GM12892 (cell line): ENCODE measurements around the gene SFI1.
"Not testable (repeated sequence)": the region's sequence is repeated elsewhere in the genome, so short reads cannot be mapped to it uniquely, and the experiment has no call there.

Source experiments
- DNase-seq: peaks from one replicate; pipeline ENCODE4 v3.0.0; 2011; ENCODE audit not compliant: insufficient read length
- FAIRE-seq: peaks from 2 replicates; lab custom pipeline; 2011; peaks lifted over from hg19 to GRCh38; lab: Jason Lieb, UNC
- POLR2A ChIP-seq: IDR thresholded peaks from 2 replicates; pipeline ENCODE4 v1.6.1; 2011; ENCODE audit warnings: low read depth, low read length, control low read depth
- POLR2AphosphoS5 ChIP-seq: IDR thresholded peaks from 2 replicates; pipeline ENCODE4 v1.6.1; 2011; ENCODE audit warnings: low read depth, low read length, control low read depth
- TAF1 ChIP-seq: IDR thresholded peaks from 2 replicates; pipeline ENCODE4 v1.6.1; 2011; ENCODE audit warnings: low read depth, mild to moderate bottlenecking, control low read depth, low read length, borderline replicate concordance

Gene SFI1

DNA sequence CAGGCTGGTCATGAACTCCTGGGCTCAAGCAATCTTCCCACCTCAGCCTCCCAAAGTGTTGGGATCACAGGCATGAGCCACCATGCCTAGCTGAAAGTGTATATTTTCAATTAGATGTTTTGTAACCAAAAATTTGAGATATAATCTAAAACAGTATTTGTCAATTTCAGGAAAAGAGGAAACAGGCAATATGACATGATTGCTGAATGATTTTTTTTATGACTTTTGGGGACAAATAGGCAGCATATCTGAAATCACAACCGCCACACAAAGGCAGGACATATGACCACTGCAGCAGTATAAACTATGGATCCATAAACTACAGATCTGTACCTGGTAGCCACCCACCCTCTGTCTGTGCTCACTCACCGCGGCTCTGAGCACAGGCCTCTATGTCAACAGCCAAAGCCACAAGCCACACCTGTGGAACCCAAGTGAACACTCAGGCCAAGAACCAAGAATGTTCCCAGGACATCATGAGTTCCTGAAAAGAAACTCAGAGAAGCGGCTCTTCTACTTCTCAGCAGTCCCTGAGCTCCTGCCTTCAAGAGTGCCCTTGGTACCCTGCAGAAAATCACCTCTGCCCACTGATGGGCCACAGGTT, 143.2 kb downstream of the SFI1 start:
- FAIRE-seq (peak; percentile 79), DNase-seq (no peak)
- TF ChIP-seq POLR2A, result no peak
- TF ChIP-seq POLR2AphosphoS5, result no peak
- no peak for TF ChIP-seq TAF1

DNA sequence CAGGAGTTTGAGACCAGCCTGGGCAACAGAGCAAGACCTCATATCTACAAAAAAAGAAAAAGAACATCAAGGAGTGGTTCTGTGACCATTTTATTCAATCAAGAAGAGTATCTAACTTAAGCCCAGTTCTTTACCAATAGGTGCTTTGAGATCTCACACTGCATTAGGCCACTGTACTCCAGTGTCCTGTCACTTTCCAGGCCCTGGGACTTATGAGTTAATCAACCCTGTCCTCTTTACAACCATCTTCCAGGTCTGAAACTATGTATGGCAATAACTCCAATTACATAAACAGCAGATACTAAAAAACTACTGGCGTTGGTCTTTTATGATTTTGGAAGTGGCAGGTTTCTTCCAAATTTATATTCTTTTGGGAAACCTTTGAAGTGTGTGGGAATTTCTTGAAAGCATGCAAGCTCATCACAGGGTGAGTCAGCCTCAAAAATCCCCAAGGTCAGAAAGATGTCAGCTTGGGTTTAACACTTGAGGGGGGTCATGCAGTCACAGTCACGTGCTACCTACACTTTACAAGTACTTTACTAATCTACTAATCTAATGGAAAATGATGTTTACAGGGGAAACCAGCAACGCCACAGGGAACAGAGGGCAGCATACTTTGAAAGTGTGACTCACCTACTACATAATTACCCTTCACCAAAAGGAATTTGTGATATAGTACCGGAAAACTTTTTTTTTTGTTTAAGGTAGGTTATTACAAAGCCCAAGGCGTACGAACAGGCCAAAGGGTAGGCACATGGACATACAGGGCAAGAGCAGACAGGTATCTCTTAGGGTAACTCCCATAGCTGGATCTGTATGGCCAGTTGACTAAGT, 150.1 kb downstream of the SFI1 start:
- no peak for TF ChIP-seq TAF1
- no peak for TF ChIP-seq POLR2A
- TF ChIP-seq POLR2AphosphoS5, result no peak
- FAIRE-seq (peak; percentile 69), DNase-seq (no peak)

DNA sequence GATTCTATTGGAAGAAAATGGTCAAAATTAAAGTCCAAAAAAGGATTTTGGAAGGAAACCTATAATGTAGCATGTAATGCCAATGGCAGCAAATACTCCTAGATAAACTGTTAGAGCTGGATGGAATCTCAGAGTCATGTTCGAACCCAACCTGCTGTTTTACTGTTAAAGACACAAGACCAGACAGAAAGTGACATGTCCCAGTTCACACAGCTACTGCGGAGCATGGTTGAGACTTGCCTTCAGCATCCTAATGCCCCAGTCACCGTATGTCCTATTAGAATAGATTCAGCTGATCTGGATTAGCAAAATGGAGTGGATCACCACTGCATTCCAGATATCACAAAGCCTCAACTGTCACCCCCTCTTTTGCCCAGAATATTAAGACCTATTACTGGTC, 150.7 kb downstream of the SFI1 start:
- DNase-seq, result no peak
- FAIRE-seq, result no peak
- no peak for TF ChIP-seq POLR2A

- FAIRE-seq, result no peak
- no peak for DNase-seq
- no peak for TF ChIP-seq POLR2AphosphoS5
- no peak for TF ChIP-seq POLR2A
- no peak for TF ChIP-seq TAF1
Measured at GRCh38 chr22:31647523-31648320, 151.4 kb downstream of the SFI1 start.

DNA sequence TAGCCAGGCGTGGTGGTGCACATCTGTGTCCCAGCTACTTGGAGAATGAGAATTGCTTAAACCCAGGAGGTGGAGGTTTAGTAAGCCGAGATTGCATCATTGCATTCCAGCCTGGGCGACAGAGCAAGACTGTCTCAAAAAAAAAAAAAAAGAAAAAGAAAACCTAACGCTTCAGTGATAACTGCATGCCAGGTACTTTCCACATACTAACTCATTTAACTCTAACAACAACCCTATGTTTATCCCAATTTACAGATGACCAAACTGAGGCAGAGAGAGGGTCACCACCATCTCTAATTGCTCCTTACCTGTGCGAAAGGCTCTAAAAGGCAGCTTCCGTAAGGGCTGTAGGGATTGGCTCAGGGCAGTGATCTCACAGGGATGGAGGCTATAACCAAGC, 154.1 kb downstream of the SFI1 start:
- DNase-seq, result no peak
- FAIRE-seq, result no peak
- TF ChIP-seq POLR2AphosphoS5, result no peak
- no peak for TF ChIP-seq POLR2A
- TF ChIP-seq TAF1, result no peak

DNA sequence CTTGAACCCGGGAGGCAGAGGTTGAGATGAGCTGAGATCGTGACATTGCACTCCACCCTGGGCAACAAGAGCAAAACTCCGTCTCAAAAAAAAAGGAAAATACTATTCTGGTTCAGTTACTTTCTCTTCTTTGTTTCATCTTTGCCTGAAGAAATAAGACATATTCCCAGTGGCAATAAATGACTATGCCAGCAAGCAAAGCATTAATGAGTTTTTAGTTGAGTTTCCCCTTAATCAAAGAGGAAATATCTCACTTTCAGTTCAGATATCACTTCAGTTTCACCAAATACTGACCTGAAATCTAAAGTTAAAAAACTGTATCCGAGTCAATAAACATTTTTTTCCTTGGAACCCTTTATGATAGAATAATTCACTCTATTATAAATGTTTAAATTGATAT, 155.3 kb downstream of the SFI1 start:
- FAIRE-seq (peak; percentile 38), DNase-seq (no peak)
- TF ChIP-seq POLR2A (no peak), POLR2AphosphoS5 (no peak), TAF1 (no peak)

GRCh38 chr22:31652088-31652487, 155.8 kb downstream of the SFI1 start:
- FAIRE-seq, result no peak
- TF ChIP-seq TAF1, result no peak
- no peak for TF ChIP-seq POLR2A
- TF ChIP-seq POLR2AphosphoS5, result no peak
- no peak for DNase-seq

GRCh38 chr22:31652911-31653684, 156.8 kb downstream of the SFI1 start:
- TF ChIP-seq TAF1 (no peak), POLR2AphosphoS5 (no peak), POLR2A (no peak)
- no peak for DNase-seq
- FAIRE-seq, result peak; percentile 91

DNA sequence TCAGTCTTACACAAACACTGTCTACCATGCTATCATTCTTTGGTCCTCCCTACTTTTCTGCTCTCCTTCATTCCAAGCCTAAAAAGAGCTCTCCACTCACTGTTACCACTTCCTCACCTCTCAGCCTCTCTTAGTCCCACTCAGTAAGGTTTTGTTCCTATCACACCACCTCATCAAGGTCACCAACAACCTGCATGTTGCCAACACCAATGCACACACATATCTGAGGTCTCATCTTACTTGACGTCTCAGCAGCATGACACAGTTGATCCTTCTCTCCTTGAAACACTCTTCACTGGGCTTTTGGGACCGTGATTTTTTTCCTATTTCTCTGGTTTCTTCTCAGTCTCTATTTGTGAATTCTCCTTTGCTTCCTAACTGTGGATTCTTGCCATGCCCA, 157.6 kb downstream of the SFI1 start:
- no peak for FAIRE-seq
- no peak for DNase-seq
- TF ChIP-seq TAF1 (no peak), POLR2AphosphoS5 (no peak), POLR2A (no peak)

DNA sequence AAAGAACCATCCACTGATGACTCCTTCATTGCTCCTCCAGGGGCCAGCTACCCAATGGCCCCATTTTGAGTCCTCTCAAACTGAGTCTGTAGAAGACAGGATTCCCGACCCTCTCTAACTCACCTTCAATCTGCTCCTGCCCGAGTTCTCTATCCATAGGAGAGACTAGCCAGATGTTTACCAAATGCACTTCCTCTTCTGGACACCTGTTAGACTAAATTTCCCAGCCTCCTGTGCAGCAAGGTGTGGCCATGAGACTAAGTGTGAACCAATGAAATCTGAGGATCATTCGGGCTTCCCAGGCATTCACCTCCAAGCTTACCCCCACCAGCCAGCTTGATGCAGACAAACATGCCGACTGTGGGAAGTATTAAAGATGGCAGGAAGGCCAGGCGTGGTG, 158.1 kb downstream of the SFI1 start:
- DNase-seq (no peak), FAIRE-seq (no peak)
- TF ChIP-seq TAF1, result no peak
- no peak for TF ChIP-seq POLR2A
- no peak for TF ChIP-seq POLR2AphosphoS5

GRCh38 chr22:31659246-31659645, 162.9 kb downstream of the SFI1 start:
- DNase-seq (no peak), FAIRE-seq (no peak)
- no peak for TF ChIP-seq POLR2A
- no peak for TF ChIP-seq TAF1
- no peak for TF ChIP-seq POLR2AphosphoS5

DNA sequence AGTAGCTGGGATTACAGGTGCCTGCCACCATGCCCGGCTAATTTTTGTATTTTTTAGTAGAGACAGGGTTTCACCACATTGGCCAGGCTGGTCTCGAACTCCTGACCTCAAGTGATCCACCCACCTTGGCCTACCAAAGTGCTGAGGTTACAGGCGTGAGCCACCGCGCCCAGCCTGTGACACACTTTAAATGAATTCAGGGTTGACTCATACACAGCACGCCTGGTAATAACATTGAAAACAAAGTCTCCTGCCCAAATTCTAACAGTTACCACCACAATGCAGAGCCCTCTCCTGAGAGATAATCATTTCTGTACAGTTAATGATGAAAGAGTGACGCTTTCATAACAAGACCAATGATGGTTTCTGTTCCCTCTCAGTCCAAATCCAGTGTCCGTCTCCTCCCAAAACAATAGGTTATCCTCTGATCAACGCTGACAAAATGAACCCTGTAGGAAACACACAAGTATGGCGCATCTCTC, 164.6 kb downstream of the SFI1 start:
- DNase-seq, result not testable (repeated sequence)
- FAIRE-seq, result peak; percentile 46
